ENCODE data around the gene ZDHHC20. TPM values are rescaled to one million over a fixed set of nuclear protein-coding genes. Genes with fewer than 3 reads are reported as not detected.

ZDHHC20 gene
- total and polyA plus RNA-seq, 2 of the 4 experiments (the other 2 are of a cell fraction): 16.1 to 72.4 TPM

DNA sequence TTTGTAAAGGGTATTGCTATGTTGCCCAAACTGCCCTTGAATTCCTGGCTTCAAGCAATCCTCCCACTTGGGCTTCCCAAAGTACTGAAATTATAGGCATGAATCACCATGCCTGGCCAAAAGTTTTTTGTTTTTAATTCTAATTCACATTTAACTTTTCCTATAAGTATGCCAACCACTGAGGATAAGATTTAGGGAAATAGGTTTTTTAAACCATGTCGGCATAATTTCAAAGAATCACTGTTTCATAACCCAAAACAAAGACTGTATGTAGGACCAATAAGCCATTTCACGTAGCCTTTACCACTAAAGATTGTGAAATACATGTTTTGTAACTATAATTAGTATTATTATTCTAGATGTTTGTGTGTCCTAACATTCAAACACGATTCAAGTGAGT lies 8.2 kb downstream of the ZDHHC20 start:
- H3K36me3 ChIP-seq (ENCODE audit: control insufficient read depth, insufficient read depth, low read length): no peaks in the 10 kb centered on the region
- H3K23ac ChIP-seq (ENCODE audit: low read depth, low read length): no peak overlapping the region
- no peak for ATAC-seq (ENCODE audit: low read depth)
- TF ChIP-seq NFE2L2 (IDR thresholded peaks at IDR 0.05; ENCODE audit: low read depth, low read length) (no peak), MAFK (IDR thresholded peaks at IDR 0.05; ENCODE audit: low read depth, low read length) (0 out of 2 replicates have a peak, but pooled peaks have one; percentile 10), CEBPB (IDR thresholded peaks at IDR 0.05; ENCODE audit: low read depth, low read length) (peak; percentile 59)
- no peaks in the 10 kb centered on the region; the same call in 1 of the 2 replicates for H4K20me1 ChIP-seq (ENCODE audit: insufficient read depth, low read length)
- H4K5ac ChIP-seq (ENCODE audit: low read depth, low read length): no peak overlapping the region
- H3K9ac ChIP-seq (ENCODE audit: low read depth, low read length): no peak overlapping the region
- dilution Hi-C loops (cut with HindIII; ENCODE audit: low sequenced_read_pairs, unreplicated experiment): no loop called here
- no peak overlapping the region for H2AFZ ChIP-seq (replicated peaks; ENCODE audit: low read length, poor library complexity)
- H3K27ac ChIP-seq (ENCODE audit: insufficient read depth, low read length): no peak overlapping the region
- H3K4me2 ChIP-seq (ENCODE audit: low read depth, low read length): no peak overlapping the region
- H2BK15ac ChIP-seq (ENCODE audit: low read depth, low read length): no peak overlapping the region
- POLR2A ChIA-PET (ENCODE audit: unreplicated experiment): interaction anchor here (0.6 to 0.7 kb wide), 2 partner anchors 389 to 881 kb away, joined by 4 to 5 read pairs; partner anchors contain the start of gene LATS2
- H2BK120ac ChIP-seq (ENCODE audit: low read depth, low read length): no peak overlapping the region
- BruUV-seq (replicated peaks): no TSS peak
- no peak overlapping the region for H3K56ac ChIP-seq (ENCODE audit: extremely low read depth, insufficient read depth, low read length)
- H4K8ac ChIP-seq (ENCODE audit: low read depth in 2 of 2, low read length in 2 of 2): no peak overlapping the region
- no peak overlapping the region for H2AK9ac ChIP-seq (replicated peaks; ENCODE audit: low read depth, low read length, poor library complexity)
- H3K4me1 ChIP-seq (ENCODE audit: control insufficient read depth, insufficient read depth, low read length): no peaks in the 10 kb centered on the region
- no peak overlapping the region for H3K14ac ChIP-seq (replicated peaks; ENCODE audit: low read depth, low read length)
- no peaks in the 10 kb centered on the region for H3K9me3 ChIP-seq (ENCODE audit: control insufficient read depth, insufficient read depth, low read length)
- intact Hi-C loops (cut with micrococcal nuclease): no loop called here
- H2AK5ac ChIP-seq (ENCODE audit: low read depth, low read length): no peak overlapping the region
- no peak overlapping the region for H3K4ac ChIP-seq (ENCODE audit: low read depth, low read length)
- peaks cover 9 to 33% of the 10 kb centered on the region in 2 experiments; a peak in 3 of 4 replicates for H3K79me1 ChIP-seq (ENCODE audit: low read depth in 1 of 2, low read length in 2 of 2)
- CTCF ChIA-PET: no interaction called here
- no peak overlapping the region for H2BK5ac ChIP-seq (ENCODE audit: low read depth, low read length, poor library complexity, severe bottlenecking)
- in situ Hi-C loops (cut with MboI; ENCODE audit: low sequenced_read_pairs): no loop called here
- H3K9me1 ChIP-seq (ENCODE audit: insufficient read depth, low read length): no peaks in the 10 kb centered on the region
- no peak for DNase-seq
- H2BK20ac ChIP-seq (ENCODE audit: low read depth, low read length): no peak overlapping the region
- H4K91ac ChIP-seq (ENCODE audit: insufficient read depth, low read depth, low read length): no peak overlapping the region
- WGBS, 2 experiments (ENCODE audit: extremely low coverage in 2 of 2, insufficient read length in 1 of 2): no CpG with 5 or more reads among the region's 3 CpGs
- H3K18ac ChIP-seq (ENCODE audit: low read depth, low read length): no peak overlapping the region
- H3K4me3 ChIP-seq (ENCODE audit: insufficient read depth, low read depth, low read length): no peak overlapping the region
- no peaks in the 10 kb centered on the region for H3K27me3 ChIP-seq (ENCODE audit: control insufficient read depth, insufficient read depth, low read length)
